Body of pancreas (tissue), 4 donors: ENCODE data around the gene TTC21B.

ENCODE experiments used
- CTCF ChIP-seq, 7 experiments: fragments of 450-650 bp in 4 of 7; fragments of 200-600 bp in 3 of 7; sonication (generic) in 3 of 7; IDR thresholded peaks; one replicate each; pipeline ENCODE4 v1.5.1; 2016 to 2019; ENCODE audit warnings: antibody characterized with exemption in 7 of 7
- POLR2A ChIP-seq, 3 donors: fragments of 450-650 bp; IDR thresholded peaks; one replicate each; pipeline ENCODE4 v1.6.1; 2016; ENCODE audit warnings: antibody characterized with exemption in 3 of 3, mild to moderate bottlenecking in 2 of 3

- no peak for TF ChIP-seq CTCF (IDR thresholded peaks at IDR 0.05)
- TF ChIP-seq POLR2A (IDR thresholded peaks at IDR 0.05): no peak
Observed at GRCh38 chr2:165941827-165942226, 11.7 kb downstream of the TTC21B start.
